NCI-H1105 treated with DMSO at 0.1 percent for 48 hours (cell line): ENCODE data around the gene CGRRF1.

ENCODE experiments used
- DNase-seq: peaks from one replicate; lab custom pipeline; 2025; lab: John Stamatoyannopoulos, UW

The CGRRF1 gene

GRCh38 chr14:54577977-54578376 is 68.3 kb downstream of the CGRRF1 start:
- DNase-seq: no peak

GRCh38 chr14:54579621-54580020 is 69.9 kb downstream of the CGRRF1 start:
- no peak for DNase-seq

GRCh38 chr14:54580933-54581332 is 71.2 kb downstream of the CGRRF1 start:
- DNase-seq: no peak

- DNase-seq: no peak
These were observed 72.6 kb downstream of the CGRRF1 start for GRCh38 chr14:54582334-54582733.

GRCh38 chr14:54584097-54584496 is 74.4 kb downstream of the CGRRF1 start:
- no peak for DNase-seq

- no peak for DNase-seq
These were observed 75.5 kb downstream of the CGRRF1 start for GRCh38 chr14:54585214-54585613.
